ENCODE measurements around the gene TARBP2.
"Not testable (repeated sequence)": the region's sequence is repeated elsewhere in the genome, so short reads cannot be mapped to it uniquely, and the experiment has no call there.

The TARBP2 gene

DNA sequence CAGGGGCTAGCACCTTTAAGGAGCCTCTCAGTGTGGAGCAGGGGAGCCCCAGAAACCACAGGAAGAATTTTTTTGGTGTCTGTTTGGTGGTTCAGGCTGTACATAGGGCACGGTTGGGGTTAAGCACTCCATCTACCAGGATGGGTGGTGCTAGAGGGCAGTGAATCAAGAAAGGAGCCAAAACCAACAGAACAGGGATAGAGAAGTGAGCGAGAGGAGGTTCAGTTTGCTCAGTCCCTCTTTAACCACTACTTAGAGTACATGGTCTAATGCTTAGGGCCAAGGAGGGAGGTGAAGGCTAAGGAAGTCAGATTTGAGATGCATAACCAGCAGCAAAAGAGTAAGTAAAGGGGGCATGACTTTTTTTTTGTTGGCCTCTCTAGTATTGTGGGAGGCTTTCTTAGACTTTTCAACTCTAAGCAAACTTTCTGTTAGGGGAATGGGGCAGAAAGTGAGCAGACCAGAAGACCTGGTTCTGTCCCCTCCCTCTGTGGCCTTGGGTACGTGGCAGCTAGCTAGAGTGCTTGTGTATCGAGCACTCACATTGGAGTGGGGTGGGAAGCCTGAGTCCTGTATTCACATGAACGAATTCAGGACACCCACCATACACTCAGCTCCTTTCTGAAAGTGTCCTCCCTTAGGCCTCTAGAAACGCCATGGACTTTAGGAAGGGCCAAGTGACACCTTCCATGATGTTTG lies 12.8 kb downstream of the TARBP2 start:
- in situ Hi-C loops (cut with MboI; ENCODE audit: low sequenced_read_pairs) = no loop called here

GRCh38 chr12:53514628-53515290 lies 13.7 kb downstream of the TARBP2 start:
- in situ Hi-C loops (cut with MboI; ENCODE audit: low sequenced_read_pairs) = no loop called here

DNA sequence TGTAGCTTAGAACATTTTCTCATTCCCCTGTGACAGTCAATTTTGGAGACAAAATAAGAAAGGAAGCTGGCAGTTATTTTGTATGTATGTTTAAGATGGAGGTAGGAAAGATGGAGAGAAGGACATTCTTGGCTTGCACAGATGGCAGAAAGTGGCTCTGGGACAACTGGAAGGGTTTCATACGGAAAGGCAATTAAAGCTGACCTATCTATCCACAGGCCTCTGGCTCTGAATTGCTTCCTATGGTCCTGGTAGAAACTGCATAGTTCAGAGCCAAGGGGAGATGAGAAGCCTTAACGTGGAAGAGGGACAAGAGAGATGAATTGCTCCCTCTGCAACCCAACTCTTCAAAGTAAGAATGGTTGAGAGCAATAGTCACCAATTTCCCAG lies 14.2 kb downstream of the TARBP2 start:
- in situ Hi-C loops (cut with MboI; ENCODE audit: low sequenced_read_pairs) = no loop called here

GRCh38 chr12:53516758-53517455 lies 15.8 kb downstream of the TARBP2 start:
- in situ Hi-C loops (cut with MboI; ENCODE audit: low sequenced_read_pairs) = no loop called here

DNA sequence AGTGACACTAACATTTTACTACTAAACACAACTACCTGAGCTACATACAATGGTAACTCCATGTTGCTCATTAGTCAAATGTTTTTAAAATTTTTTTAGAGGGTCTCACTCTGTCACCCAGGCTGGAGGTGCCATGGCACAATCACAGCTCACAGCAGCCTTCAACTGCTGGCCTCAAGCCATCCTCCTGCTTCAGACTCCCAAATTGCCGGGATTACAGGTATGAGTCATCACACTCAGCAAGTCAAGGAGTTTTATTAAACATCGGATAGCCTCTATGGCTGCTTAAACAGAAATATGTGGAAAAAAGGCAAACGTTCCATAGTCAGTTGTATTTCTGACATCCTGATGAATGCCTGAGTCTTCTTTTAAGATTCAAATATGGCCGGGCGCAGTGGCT lies 17.3 kb downstream of the TARBP2 start:
- in situ Hi-C loops (cut with MboI; ENCODE audit: low sequenced_read_pairs) = no loop called here

- in situ Hi-C loops (cut with MboI; ENCODE audit: low sequenced_read_pairs) = no loop called here
Measured at GRCh38 chr12:53523131-53523530, 22.0 kb downstream of the TARBP2 start.

- in situ Hi-C loops (cut with MboI; ENCODE audit: low sequenced_read_pairs) = no loop called here
Measured at GRCh38 chr12:53524476-53524875, 23.4 kb downstream of the TARBP2 start.

- in situ Hi-C loops (cut with MboI; ENCODE audit: low sequenced_read_pairs) = no loop called here
Measured at GRCh38 chr12:53530061-53530460, 29.0 kb downstream of the TARBP2 start.

DNA sequence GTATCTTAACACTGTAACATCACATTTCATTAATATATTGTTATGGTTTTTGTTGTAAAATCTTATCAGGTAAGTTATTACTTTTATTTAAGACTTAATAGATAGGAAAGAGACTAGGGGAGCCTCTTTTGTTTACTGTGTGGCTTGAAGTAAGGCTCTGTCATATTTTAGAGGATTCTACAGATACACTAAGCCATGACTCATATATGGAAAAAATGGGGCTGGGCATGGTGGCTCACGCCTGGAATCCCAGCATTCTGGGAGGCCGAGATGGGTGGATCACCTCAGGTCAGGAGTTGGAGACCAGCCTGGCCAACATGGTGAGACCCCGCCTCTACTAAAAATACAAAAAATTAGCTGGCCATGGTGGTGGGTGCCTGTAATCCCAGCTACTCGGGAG lies 29.8 kb downstream of the TARBP2 start:
- in situ Hi-C loops (cut with MboI; ENCODE audit: low sequenced_read_pairs) = no loop called here

GRCh38 chr12:53532021-53532420 lies 30.9 kb downstream of the TARBP2 start:
- in situ Hi-C loops (cut with MboI; ENCODE audit: low sequenced_read_pairs) = no loop called here

- in situ Hi-C loops (cut with MboI; ENCODE audit: low sequenced_read_pairs) = no loop called here
Measured at GRCh38 chr12:53532524-53533445, 31.7 kb downstream of the TARBP2 start.

- in situ Hi-C loops (cut with MboI; ENCODE audit: low sequenced_read_pairs) = no loop called here
Measured at GRCh38 chr12:53533471-53533870, 32.4 kb downstream of the TARBP2 start.

DNA sequence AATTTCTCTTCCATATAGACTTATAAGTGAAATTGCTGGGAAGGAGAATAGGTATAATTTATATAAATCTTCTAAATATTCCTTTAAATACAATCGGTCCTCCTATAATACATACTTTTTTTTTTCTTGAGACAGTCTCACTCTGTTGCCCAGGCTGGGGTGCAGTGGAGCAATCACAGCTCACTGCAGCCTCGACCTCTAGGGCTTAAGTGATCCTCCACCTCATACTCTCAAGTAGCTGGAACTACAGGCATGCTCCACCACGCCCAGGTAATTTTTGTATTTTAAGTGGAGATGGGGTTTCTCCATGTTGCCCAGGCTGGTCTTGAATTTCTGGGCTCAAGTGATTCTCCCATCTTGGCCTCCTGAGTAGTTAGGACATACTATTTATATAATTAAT lies 35.9 kb downstream of the TARBP2 start:
- in situ Hi-C loops (cut with MboI; ENCODE audit: low sequenced_read_pairs) = no loop called here

GRCh38 chr12:53538209-53538689 lies 37.2 kb downstream of the TARBP2 start:
- in situ Hi-C loops (cut with MboI; ENCODE audit: low sequenced_read_pairs) = no loop called here

- in situ Hi-C loops (cut with MboI; ENCODE audit: low sequenced_read_pairs) = no loop called here
Measured at GRCh38 chr12:53539526-53539925, 38.4 kb downstream of the TARBP2 start.

- in situ Hi-C loops (cut with MboI; ENCODE audit: low sequenced_read_pairs) = no loop called here
Measured at GRCh38 chr12:53543539-53543938, 42.5 kb downstream of the TARBP2 start.

- in situ Hi-C loops (cut with MboI; ENCODE audit: low sequenced_read_pairs) = not testable (repeated sequence)
Measured at GRCh38 chr12:53548354-53548753, 47.3 kb downstream of the TARBP2 start.

GRCh38 chr12:53550131-53550530 lies 49.0 kb downstream of the TARBP2 start:
- in situ Hi-C loops (cut with MboI; ENCODE audit: low sequenced_read_pairs) = not testable (repeated sequence)

GRCh38 chr12:53550595-53550994 lies 49.5 kb downstream of the TARBP2 start:
- in situ Hi-C loops (cut with MboI; ENCODE audit: low sequenced_read_pairs) = no loop called here

GRCh38 chr12:53551889-53552291 lies 50.8 kb downstream of the TARBP2 start:
- in situ Hi-C loops (cut with MboI; ENCODE audit: low sequenced_read_pairs) = no loop called here

All from HL-60/S4 treated with retinoic acid at 250 ng/mL for 4 days and 3 days (cell line).